MG63 (cell line): ENCODE data around the gene RUBCNL. TPM values are rescaled to one million over a fixed set of nuclear protein-coding genes. Genes with fewer than 3 reads are reported as not detected.

ENCODE experiments used
- DNase-seq: peaks from one replicate; pipeline ENCODE4 v3.0.0-alpha.2; 2020
- H3K27me3 ChIP-seq: fragments of 250-450 bp; sonication (Bioruptor Pico); 2 replicates; pipeline ENCODE4 v1.5.1; 2020; ENCODE audit warnings: mild to moderate bottlenecking, moderate library complexity
- H3K36me3 ChIP-seq: fragments of 250-450 bp; sonication (Bioruptor Pico); 2 replicates; pipeline ENCODE4 v1.5.1; 2020; ENCODE audit warnings: mild to moderate bottlenecking, moderate library complexity
- H3K4me3 ChIP-seq: fragments of 250-450 bp; sonication (Bioruptor Pico); 2 replicates; pipeline ENCODE4 v1.5.1; 2020; ENCODE audit warnings: mild to moderate bottlenecking, moderate library complexity
- H3K9me3 ChIP-seq: fragments of 250-450 bp; sonication (Bioruptor Pico); 2 replicates; pipeline ENCODE4 v1.5.1; 2020; ENCODE audit warnings: mild to moderate bottlenecking, moderate library complexity
- total RNA-seq: library from RNA; depleted of rRNA; stranded (reverse); fragments of >200 nt; shearing (Covaris generic); gene quantifications from 2 replicates; pipeline ENCODE4 v1.2.3, GENCODE V29; 2014; ENCODE audit warnings: low replicate concordance

Gene RUBCNL
- total RNA-seq, 1 experiment from 2014 or later = not detected

GRCh38 chr13:46324976-46325375 is 62.1 kb downstream of the RUBCNL start:
- Histone ChIP-seq H3K9me3 (no peaks in the 10 kb centered on the region), H3K4me3 (no peak overlapping the region), H3K36me3 (no peaks in the 10 kb centered on the region), H3K27me3 (no peaks in the 10 kb centered on the region)
- no peak for DNase-seq

GRCh38 chr13:46321494-46322225 is 65.4 kb downstream of the RUBCNL start:
- DNase-seq = peak; percentile 22
- H3K9me3 ChIP-seq = no peaks in the 10 kb centered on the region
- H3K4me3 ChIP-seq = no peak overlapping the region
- H3K27me3 ChIP-seq = no peaks in the 10 kb centered on the region
- no peaks in the 10 kb centered on the region for H3K36me3 ChIP-seq

DNA sequence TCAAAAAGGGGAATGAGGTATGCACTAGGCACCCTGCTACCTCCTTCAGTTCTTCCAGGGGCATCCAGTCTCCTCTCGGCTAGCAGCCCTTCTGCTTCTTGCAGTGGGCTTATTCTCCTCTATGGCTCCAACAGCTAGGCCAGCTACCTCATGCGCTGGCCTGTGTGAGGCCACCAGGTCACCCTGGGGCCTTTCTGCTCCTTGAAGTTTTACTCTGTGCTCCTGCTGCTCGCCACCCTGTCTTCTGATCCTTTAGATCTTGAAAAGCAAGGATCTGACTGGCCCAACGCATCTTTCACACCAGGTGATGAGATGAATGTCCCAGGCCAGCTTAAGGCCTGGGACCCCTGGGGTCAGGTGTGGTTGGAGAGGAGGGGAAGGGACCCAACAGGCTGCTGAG is 66.2 kb downstream of the RUBCNL start:
- H3K9me3 ChIP-seq = no peaks in the 10 kb centered on the region
- H3K27me3 ChIP-seq = no peaks in the 10 kb centered on the region
- H3K4me3 ChIP-seq = no peak overlapping the region
- DNase-seq = no peak
- no peaks in the 10 kb centered on the region for H3K36me3 ChIP-seq

DNA sequence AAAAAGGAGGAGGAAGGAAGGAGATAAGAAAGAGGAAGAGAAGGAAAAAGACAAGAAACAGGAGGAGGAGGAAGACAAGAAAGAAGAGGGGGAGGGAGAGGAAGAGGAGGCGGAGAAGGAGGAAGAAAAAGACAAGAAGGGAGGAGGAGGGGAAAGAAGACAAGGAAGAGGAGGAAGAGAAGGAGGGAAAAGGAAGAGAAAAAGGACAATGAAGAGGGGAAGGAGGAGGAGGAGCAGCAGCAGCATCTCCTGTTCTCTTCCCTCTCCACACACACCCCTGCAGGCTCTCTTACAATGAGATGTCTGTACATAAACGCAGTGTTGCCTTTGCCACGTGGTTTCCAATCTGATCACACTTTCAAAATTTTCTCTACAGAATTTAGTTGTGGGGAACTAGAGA is 66.6 kb downstream of the RUBCNL start:
- H3K36me3 ChIP-seq = no peaks in the 10 kb centered on the region
- no peak for DNase-seq
- H3K27me3 ChIP-seq = no peaks in the 10 kb centered on the region
- no peaks in the 10 kb centered on the region for H3K9me3 ChIP-seq
- no peak overlapping the region for H3K4me3 ChIP-seq

DNA sequence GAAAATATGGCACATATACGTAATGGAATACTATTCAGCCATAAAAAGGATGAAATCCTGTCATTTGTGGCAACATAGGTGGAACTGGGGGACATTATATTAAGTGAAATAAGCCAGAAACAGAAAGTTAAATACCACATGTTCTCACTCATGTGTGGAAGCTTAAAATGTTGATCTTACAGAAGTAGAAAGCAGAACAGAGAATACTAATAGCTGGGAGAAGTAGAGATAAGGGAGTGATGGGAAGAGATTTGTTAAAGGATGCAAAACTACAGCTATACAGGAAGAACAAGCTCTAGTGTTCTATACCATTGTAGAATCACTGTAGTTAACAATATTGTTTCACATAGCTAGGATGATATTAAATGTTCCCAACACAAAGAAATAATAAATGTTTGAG is 68.1 kb downstream of the RUBCNL start:
- no peak overlapping the region for H3K4me3 ChIP-seq
- no peaks in the 10 kb centered on the region for H3K36me3 ChIP-seq
- 0 out of 2 replicates have a peak, but pooled peaks cover 2% of the 10 kb centered on the region for H3K9me3 ChIP-seq
- no peak for DNase-seq
- H3K27me3 ChIP-seq = no peaks in the 10 kb centered on the region

- H3K27me3 ChIP-seq = no peaks in the 10 kb centered on the region
- no peak for DNase-seq
Measured at GRCh38 chr13:46317120-46317519, 69.9 kb downstream of the RUBCNL start.

DNA sequence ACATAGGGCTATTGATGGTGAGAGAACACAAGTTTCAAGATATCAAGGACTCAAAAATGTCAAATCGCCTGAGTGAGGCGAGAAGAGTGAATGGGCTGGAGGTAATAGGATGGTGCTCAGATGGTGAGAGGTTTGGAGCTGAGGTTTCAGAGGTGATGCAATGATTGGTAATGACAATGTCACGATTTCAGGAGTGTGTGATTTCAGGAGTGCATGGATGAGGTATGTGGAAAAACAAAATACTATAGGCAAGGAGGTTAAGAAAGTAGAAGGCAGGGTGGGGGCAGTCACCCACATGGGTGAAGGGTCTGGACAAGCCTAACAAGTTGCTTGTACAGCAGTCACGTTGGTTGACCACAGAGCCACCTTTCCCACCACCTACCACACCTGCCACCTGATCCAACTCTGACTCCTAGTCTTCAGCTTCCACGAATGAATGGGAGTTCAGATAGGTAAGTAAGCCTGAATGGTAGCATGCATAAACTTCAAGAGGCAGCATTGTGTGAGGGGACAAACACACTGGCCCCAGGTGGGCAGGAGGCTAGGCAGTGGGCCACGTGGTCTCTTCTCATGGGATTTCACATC is 71.5 kb downstream of the RUBCNL start:
- Histone ChIP-seq H3K9me3 (0 out of 2 replicates have a peak, but pooled peaks cover 2% of the 10 kb centered on the region), H3K4me3 (no peak overlapping the region), H3K36me3 (no peaks in the 10 kb centered on the region), H3K27me3 (no peaks in the 10 kb centered on the region)
- DNase-seq = no peak

More at GRCh38 chr13:46317120-46317519, 69.9 kb downstream of the RUBCNL start:
- 0 out of 2 replicates have a peak, but pooled peaks cover 2% of the 10 kb centered on the region for H3K9me3 ChIP-seq
- H3K36me3 ChIP-seq = no peaks in the 10 kb centered on the region
- H3K4me3 ChIP-seq = no peak overlapping the region

- H3K4me3 ChIP-seq = no peak overlapping the region
- H3K27me3 ChIP-seq = no peaks in the 10 kb centered on the region
- 0 out of 2 replicates have a peak, but pooled peaks cover 2% of the 10 kb centered on the region for H3K9me3 ChIP-seq
- no peak for DNase-seq
- H3K36me3 ChIP-seq = no peaks in the 10 kb centered on the region
Measured at GRCh38 chr13:46315036-46315435, 72.0 kb downstream of the RUBCNL start.

DNA sequence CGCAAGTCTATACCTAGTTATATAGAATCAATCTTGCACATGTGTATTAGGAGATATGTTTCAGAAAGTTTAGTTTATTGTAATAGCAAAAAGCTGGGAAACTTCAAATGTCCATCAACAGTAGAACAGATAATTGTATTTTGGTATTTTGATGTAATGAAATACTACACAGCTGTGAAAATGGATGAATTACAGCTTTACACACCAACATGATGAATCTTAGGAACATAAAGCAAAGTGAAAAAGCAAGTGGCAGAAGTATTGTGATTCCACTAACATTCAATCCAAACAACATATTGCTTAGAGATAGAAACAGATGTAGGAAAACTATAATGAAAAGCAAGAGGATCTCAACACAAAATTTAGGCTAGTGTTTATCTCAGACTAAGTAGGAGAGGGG is 72.5 kb downstream of the RUBCNL start:
- no peak for DNase-seq
- Histone ChIP-seq H3K36me3 (no peaks in the 10 kb centered on the region), H3K4me3 (no peak overlapping the region), H3K9me3 (0 out of 2 replicates have a peak, but pooled peaks cover 2% of the 10 kb centered on the region), H3K27me3 (no peaks in the 10 kb centered on the region)

- H3K36me3 ChIP-seq = no peaks in the 10 kb centered on the region
- H3K27me3 ChIP-seq = no peaks in the 10 kb centered on the region
- no peak overlapping the region for H3K4me3 ChIP-seq
- H3K9me3 ChIP-seq = 0 out of 2 replicates have a peak, but pooled peaks cover 2% of the 10 kb centered on the region
- DNase-seq = no peak
Measured at GRCh38 chr13:46313432-46314257, 73.4 kb downstream of the RUBCNL start.

DNA sequence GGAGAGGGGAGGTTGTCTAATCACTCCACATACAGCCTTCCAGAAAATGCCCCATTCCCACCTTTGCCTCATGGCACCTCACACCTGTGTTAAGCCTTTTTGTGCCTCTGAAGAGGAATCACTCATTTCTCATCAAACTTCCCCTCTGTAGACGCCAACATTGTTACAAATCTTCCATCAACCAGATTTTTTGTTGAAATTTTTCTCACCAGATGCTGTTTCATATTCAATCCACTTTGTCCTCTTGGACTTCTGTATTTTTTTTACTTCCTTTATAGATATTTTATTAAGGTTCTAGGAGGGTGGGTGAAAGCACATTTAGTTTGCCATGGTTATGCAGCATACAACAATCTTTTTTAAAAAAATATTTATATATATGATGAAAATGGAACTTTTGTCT is 74.0 kb downstream of the RUBCNL start:
- H3K4me3 ChIP-seq = no peak overlapping the region

GRCh38 chr13:46311217-46311616 is 75.8 kb downstream of the RUBCNL start:
- Histone ChIP-seq H3K4me3 (no peak overlapping the region), H3K36me3 (no peaks in the 10 kb centered on the region), H3K27me3 (no peaks in the 10 kb centered on the region), H3K9me3 (0 out of 2 replicates have a peak, but pooled peaks cover 2% of the 10 kb centered on the region)
- no peak for DNase-seq

More for the DNA sequence above, 74.0 kb downstream of the RUBCNL start:
- Histone ChIP-seq H3K36me3 (no peaks in the 10 kb centered on the region), H3K27me3 (no peaks in the 10 kb centered on the region), H3K9me3 (0 out of 2 replicates have a peak, but pooled peaks cover 2% of the 10 kb centered on the region)
- DNase-seq = no peak

DNA sequence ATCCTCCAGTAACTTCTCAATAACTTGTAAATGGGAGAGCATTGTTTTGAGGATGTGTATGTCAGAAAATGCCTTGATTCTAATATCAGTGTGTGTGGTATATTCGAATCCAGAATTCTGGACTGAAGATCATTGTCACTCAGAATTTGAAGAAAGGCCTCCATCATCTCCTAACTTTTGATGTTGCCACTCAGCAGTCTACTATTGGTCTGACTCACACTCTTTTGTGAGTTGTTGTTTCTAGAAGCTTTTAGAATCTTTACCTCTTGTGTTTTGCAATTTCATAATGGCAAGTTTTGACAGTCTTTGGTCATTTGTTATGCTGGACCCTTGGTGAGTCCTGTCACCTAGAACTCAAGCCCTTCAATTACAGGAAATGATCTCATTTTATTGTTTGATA is 77.0 kb downstream of the RUBCNL start:
- Histone ChIP-seq H3K27me3 (no peaks in the 10 kb centered on the region), H3K9me3 (0 out of 2 replicates have a peak, but pooled peaks cover 2% of the 10 kb centered on the region), H3K36me3 (no peaks in the 10 kb centered on the region), H3K4me3 (no peak overlapping the region)
- no peak for DNase-seq

- H3K4me3 ChIP-seq = no peak overlapping the region
- peak; percentile 20 for DNase-seq
- no peaks in the 10 kb centered on the region for H3K36me3 ChIP-seq
- H3K9me3 ChIP-seq = peaks cover 6% of the 10 kb centered on the region; the same call in 1 of the 2 replicates
- H3K27me3 ChIP-seq = no peaks in the 10 kb centered on the region
Measured at GRCh38 chr13:46307554-46307953, 79.5 kb downstream of the RUBCNL start.

GRCh38 chr13:46304546-46304945 is 82.5 kb downstream of the RUBCNL start:
- H3K9me3 ChIP-seq = peaks cover 17% of the 10 kb centered on the region
- no peaks in the 10 kb centered on the region for H3K36me3 ChIP-seq
- H3K27me3 ChIP-seq = no peaks in the 10 kb centered on the region
- H3K4me3 ChIP-seq = no peak overlapping the region
- DNase-seq = no peak

- DNase-seq = no peak
- H3K9me3 ChIP-seq = peaks cover 18% of the 10 kb centered on the region
- H3K4me3 ChIP-seq = no peak overlapping the region
- no peaks in the 10 kb centered on the region for H3K36me3 ChIP-seq
- H3K27me3 ChIP-seq = no peaks in the 10 kb centered on the region
Measured at GRCh38 chr13:46303742-46304385, 83.2 kb downstream of the RUBCNL start.
